DLD1 (cell line): Measurements from ENCODE around the gene COASY.

Experiments used
- in situ Hi-C: cut with HindIII; loops from 2 replicates; pipeline ENCODE4 v1.10.0; 2017; ENCODE audit warnings: low sequenced_read_pairs

The COASY gene

DNA sequence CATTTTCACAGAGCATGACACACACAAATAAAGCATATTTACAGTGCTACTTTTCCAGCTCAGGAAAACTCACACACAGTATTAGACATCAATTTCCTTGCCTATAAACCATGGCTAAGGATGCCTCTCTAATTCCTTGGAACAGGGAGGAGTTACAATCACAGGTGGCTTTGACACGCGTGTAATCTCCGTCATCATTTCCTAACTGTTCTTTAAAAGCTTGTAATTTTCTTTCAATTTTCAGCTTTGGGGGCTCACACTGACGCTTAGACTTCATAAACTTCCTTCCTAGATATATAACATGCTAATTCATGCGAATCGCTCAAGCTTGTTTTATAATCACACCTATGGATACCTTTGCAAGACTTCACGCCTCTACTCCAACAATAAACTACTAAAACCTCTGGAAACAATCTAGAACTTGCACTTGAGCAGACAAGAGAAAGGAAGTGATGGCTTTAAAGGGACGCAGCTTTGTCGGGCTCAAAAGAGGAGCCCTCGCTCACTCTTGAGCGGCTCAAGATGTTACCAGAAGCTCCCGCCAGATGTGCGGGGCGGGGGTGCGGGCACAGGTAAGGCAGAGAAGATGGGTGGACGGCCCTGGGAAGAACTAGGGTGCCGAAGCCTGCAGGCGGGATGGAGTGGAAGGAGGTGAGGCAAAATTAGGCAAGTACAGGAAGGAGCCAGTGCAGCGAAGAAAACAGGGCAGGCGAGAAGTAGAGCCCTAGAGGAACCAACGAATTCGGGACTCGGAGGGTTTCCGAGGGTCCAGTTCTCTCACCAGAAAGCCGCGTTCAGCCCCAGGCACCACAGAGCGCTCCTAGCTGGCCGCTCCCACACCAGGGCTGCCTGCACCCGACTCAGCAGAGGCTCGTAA, 46.6 kb downstream of the COASY start:
- in situ Hi-C loops = loop anchor here (10.0 kb wide), 1 partner anchor 166 kb away; the partner anchor contains the start of gene VPS25

- in situ Hi-C loops = loop anchor here (10.0 kb wide), 1 partner anchor 166 kb away; the partner anchor contains the start of gene VPS25
Measured at GRCh38 chr17:42609182-42609813, 47.4 kb downstream of the COASY start, which contains the start of the genes RETREG3 and TUBG1. Gene RETREG3 (minus strand): TSS chr17:42609374. CDS start chr17:42609324, 50 bp downstream. Gene TUBG1 (plus strand): TSS chr17:42609683. CDS start chr17:42609738, 55 bp downstream.

GRCh38 chr17:42609814-42610801, 48.2 kb downstream of the COASY start:
- in situ Hi-C loops = loop anchor here (10.0 kb wide), 1 partner anchor 165 kb away; the partner anchor contains the start of gene VPS25

DNA sequence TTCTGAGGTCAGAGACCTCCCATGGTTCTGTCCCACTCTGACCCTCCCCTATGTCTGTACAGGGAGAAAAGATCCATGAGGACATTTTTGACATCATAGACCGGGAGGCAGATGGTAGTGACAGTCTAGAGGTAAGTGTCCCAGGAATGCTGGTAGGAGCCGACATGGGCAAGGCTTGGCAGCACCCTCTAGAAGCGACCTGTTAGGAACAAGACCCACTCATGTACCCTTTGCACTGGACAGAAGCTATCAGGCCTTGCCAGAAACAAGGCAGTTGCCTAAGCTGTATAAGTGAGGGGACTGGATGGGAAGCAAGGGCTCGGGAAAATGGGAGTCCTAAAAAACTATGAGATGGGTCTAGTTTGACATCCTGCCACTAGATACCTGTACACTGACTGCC, 50.1 kb downstream of the COASY start:
- in situ Hi-C loops = no loop called here

GRCh38 chr17:42613699-42614295, 51.8 kb downstream of the COASY start:
- in situ Hi-C loops = no loop called here
